Caco-2 (cell line): ENCODE results near the gene VWA5B1. TPM values are rescaled to one million over a fixed set of nuclear protein-coding genes. Genes with fewer than 3 reads are reported as not detected.

Experiments
- BruUV-seq: library from RNA; stranded (reverse); fragments of 400-500 nt; replicated peaks from 2 replicates; lab custom pipeline; 2021; lab: Mats Ljungman, UMichigan
- CTCF ChIA-PET: fragments of 300-600 bp; sonication (Branson Sonifier 250); formaldehyde crosslinking; loops from one replicate; lab custom pipeline; 2022; ENCODE audit warnings: antibody characterized with exemption; lab: Charles Lee
- POLR2A ChIA-PET: fragments of 300-600 bp; sonication (Branson Sonifier 250); formaldehyde crosslinking; loops from one replicate; lab custom pipeline; 2022; ENCODE audit warnings: antibody characterized with exemption; lab: Charles Lee
- DNase-seq, 2 experiments: peaks; one replicate each; pipeline versions ENCODE4 v3.0.0 to v3.0.0-alpha.2; 2020 to 2022
- H3K27me3 ChIP-seq: replicated peaks from 2 replicates; pipeline ENCODE4 v1.6.0; 2011; ENCODE audit warnings: low read length; ENCODE audit not compliant: control insufficient read depth, insufficient read depth
- H3K36me3 ChIP-seq: 2 replicates; pipeline ENCODE4 v1.5.1; 2011; ENCODE audit warnings: low read length; ENCODE audit not compliant: control insufficient read depth, insufficient read depth
- H3K4me1 ChIP-seq: fragments of 250-450 bp; sonication (Bioruptor Pico); 2 replicates; pipeline ENCODE4 v1.5.1; 2020; ENCODE audit warnings: mild to moderate bottlenecking
- H3K4me3 ChIP-seq: 2 replicates; pipeline ENCODE4 v1.5.1; 2011; ENCODE audit warnings: low read depth, mild to moderate bottlenecking, control low read depth, low read length
- H3K9me3 ChIP-seq: fragments of 250-450 bp; sonication (Bioruptor Pico); 2 replicates; pipeline ENCODE4 v1.5.1; 2020; ENCODE audit warnings: mild to moderate bottlenecking, moderate library complexity
- H3K27ac Mint-ChIP-seq: one replicate; pipeline ENCODE4 v1.8.0; 2022; ENCODE audit warnings: mixed read lengths; ENCODE audit not compliant: unreplicated experiment
- H3K27me3 Mint-ChIP-seq: one replicate; pipeline ENCODE4 v1.8.0; 2022; ENCODE audit warnings: mixed read lengths; ENCODE audit not compliant: insufficient read depth, unreplicated experiment
- H3K36me3 Mint-ChIP-seq: one replicate; pipeline ENCODE4 v1.8.0; 2022; ENCODE audit warnings: mild to moderate bottlenecking, mixed read lengths; ENCODE audit not compliant: insufficient read depth, unreplicated experiment
- H3K4me1 Mint-ChIP-seq: one replicate; pipeline ENCODE4 v1.8.0; 2022; ENCODE audit warnings: low read depth, mixed read lengths; ENCODE audit not compliant: unreplicated experiment
- H3K4me3 Mint-ChIP-seq: one replicate; pipeline ENCODE4 v1.8.0; 2022; ENCODE audit warnings: mild to moderate bottlenecking, moderate library complexity, mixed read lengths; ENCODE audit not compliant: unreplicated experiment
- H3K9me3 Mint-ChIP-seq: one replicate; pipeline ENCODE4 v1.8.0; 2022; ENCODE audit warnings: mixed read lengths; ENCODE audit not compliant: unreplicated experiment
- CTCF ChIP-seq, 2 experiments: fragments of 200-600 bp in 1 of 2; IDR thresholded peaks; 1 replicate in 1 of 2; 2 replicates in 1 of 2; pipeline versions ENCODE4 v1.5.1 to v1.8.0; 2011 to 2022; ENCODE audit warnings: antibody characterized with exemption in 1 of 2, control low read depth in 1 of 2, inconsistent platforms in 1 of 2, low read depth in 1 of 2, low read length in 1 of 2, mild to moderate bottlenecking in 1 of 2, moderate library complexity in 1 of 2; ENCODE audit not compliant: insufficient read depth in 1 of 2, severe bottlenecking in 1 of 2, unreplicated experiment in 1 of 2
- intact Hi-C: fragments of 100-400 bp; cut with micrococcal nuclease; formaldehyde crosslinking; loops from one replicate; pipeline ENCODE4 v1.10.0; 2022; ENCODE audit not compliant: unreplicated experiment
- total RNA-seq: library from RNA; stranded (reverse); gene quantifications from 2 replicates; pipeline ENCODE4 v1.2.3, GENCODE V29; 2022

VWA5B1 gene
- total RNA-seq, 1 experiment from 2014 or later = not detected

- H3K9me3 Mint-ChIP-seq = no peaks in the 10 kb centered on the region
- no peaks in the 10 kb centered on the region for H3K36me3 Mint-ChIP-seq
- no peaks in the 10 kb centered on the region for H3K4me1 Mint-ChIP-seq
- H3K4me3 Mint-ChIP-seq = no peak overlapping the region
- TF ChIP-seq CTCF (IDR thresholded peaks at IDR 0.05; ENCODE audit: insufficient read depth in 1 of 2, low read depth in 1 of 2, low read length in 1 of 2, severe bottlenecking in 1 of 2, unreplicated experiment in 1 of 2) = no peak
- no peak for DNase-seq
- ChIA-PET POLR2A (no interaction called here), CTCF (no interaction called here)
- no peak overlapping the region for H3K27ac Mint-ChIP-seq
- intact Hi-C loops = no loop called here
- Histone ChIP-seq H3K9me3 (no peaks in the 10 kb centered on the region), H3K27me3 (no peaks in the 10 kb centered on the region), H3K4me1 (no peaks in the 10 kb centered on the region), H3K36me3 (no peaks in the 10 kb centered on the region), H3K4me3 (no peak overlapping the region)
- no TSS peak for BruUV-seq
- H3K27me3 Mint-ChIP-seq = peaks cover 8% of the 10 kb centered on the region
Measured at GRCh38 chr1:20356850-20357459, 66.3 kb downstream of the VWA5B1 start.

GRCh38 chr1:20357796-20358195 is 67.1 kb downstream of the VWA5B1 start:
- no peaks in the 10 kb centered on the region for H3K9me3 ChIP-seq
- H3K27me3 ChIP-seq = no peaks in the 10 kb centered on the region
- no peaks in the 10 kb centered on the region for H3K36me3 Mint-ChIP-seq
- POLR2A ChIA-PET = no interaction called here
- CTCF ChIA-PET = no interaction called here
- TF ChIP-seq CTCF (IDR thresholded peaks at IDR 0.05; ENCODE audit: insufficient read depth in 1 of 2, low read depth in 1 of 2, low read length in 1 of 2, severe bottlenecking in 1 of 2, unreplicated experiment in 1 of 2) = no peak
- BruUV-seq = no TSS peak
- no peaks in the 10 kb centered on the region for H3K36me3 ChIP-seq
- no peaks in the 10 kb centered on the region for H3K4me1 Mint-ChIP-seq
- no peak overlapping the region for H3K27ac Mint-ChIP-seq
- H3K4me3 Mint-ChIP-seq = no peak overlapping the region
- no peak overlapping the region for H3K4me3 ChIP-seq
- H3K9me3 Mint-ChIP-seq = no peaks in the 10 kb centered on the region
- intact Hi-C loops = no loop called here
- no peak for DNase-seq
- H3K4me1 ChIP-seq = no peaks in the 10 kb centered on the region
- peaks cover 6% of the 10 kb centered on the region for H3K27me3 Mint-ChIP-seq

GRCh38 chr1:20358761-20359263 is 68.1 kb downstream of the VWA5B1 start:
- Mint-ChIP-seq H3K4me3 (no peak overlapping the region), H3K27me3 (peaks cover 2% of the 10 kb centered on the region), H3K9me3 (no peaks in the 10 kb centered on the region), H3K4me1 (no peaks in the 10 kb centered on the region), H3K36me3 (no peaks in the 10 kb centered on the region), H3K27ac (no peak overlapping the region)
- DNase-seq = no peak
- no peaks in the 10 kb centered on the region for H3K4me1 ChIP-seq
- no peaks in the 10 kb centered on the region for H3K36me3 ChIP-seq
- no TSS peak for BruUV-seq
- CTCF ChIA-PET = no interaction called here
- H3K9me3 ChIP-seq = no peaks in the 10 kb centered on the region
- POLR2A ChIA-PET = no interaction called here
- H3K4me3 ChIP-seq = no peak overlapping the region
- intact Hi-C loops = no loop called here
- no peaks in the 10 kb centered on the region for H3K27me3 ChIP-seq
- no peak for TF ChIP-seq CTCF (IDR thresholded peaks at IDR 0.05; ENCODE audit: insufficient read depth in 1 of 2, low read depth in 1 of 2, low read length in 1 of 2, severe bottlenecking in 1 of 2, unreplicated experiment in 1 of 2)
